ENCODE results near the gene SUPT6H.

Gene SUPT6H

DNA sequence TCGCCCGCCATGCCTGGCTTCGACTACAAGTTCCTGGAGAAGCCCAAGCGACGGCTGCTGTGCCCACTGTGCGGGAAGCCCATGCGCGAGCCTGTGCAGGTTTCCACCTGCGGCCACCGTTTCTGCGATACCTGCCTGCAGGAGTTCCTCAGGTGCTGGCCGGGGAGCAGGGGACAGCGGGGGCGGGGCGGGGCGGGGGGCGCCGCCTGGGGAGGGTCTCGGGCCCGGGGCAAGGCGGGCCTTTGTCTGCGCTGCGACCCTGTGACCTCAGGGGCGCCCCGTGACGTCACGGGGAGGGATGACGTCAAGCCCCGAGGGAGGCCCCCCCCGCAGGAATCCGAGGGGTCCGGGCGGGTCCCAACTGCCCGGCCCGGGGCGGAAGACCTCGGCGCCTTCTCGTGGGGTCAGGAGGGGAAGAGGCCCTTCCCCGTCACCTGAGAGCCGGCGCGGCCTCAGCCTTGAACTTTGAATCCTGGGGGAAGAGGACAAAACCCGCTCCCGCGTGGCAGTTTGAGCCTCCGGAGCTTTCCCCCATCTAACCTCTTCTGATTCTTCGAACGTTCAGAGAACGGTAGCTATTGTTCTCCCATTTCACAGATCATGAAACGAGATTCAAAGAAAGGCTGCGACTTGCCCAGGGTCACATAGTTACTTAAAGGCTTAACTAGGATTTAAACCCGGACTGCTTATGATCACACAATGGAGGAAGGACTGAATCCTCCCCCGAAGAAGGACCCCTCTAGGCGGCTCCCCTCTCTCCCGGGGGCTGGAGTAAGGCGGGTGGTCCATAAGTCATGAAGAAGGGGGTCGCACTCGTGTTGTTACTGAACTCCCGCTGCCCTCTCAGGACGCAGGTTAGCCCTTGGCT is 82.3 kb downstream of the SUPT6H start:
- DNase-seq: peak; percentile 52
- in situ Hi-C loops (cut with MboI; ENCODE audit: low pct_unique_long_range_greater_than_20kb, low sequenced_read_pairs): loop anchor here (25.0 kb wide), 1 partner anchor 368 kb away; no protein-coding TSS in a partner anchor

- in situ Hi-C loops (cut with MboI; ENCODE audit: low pct_unique_long_range_greater_than_20kb, low sequenced_read_pairs): loop anchor here (25.0 kb wide), 1 partner anchor 367 kb away; no protein-coding TSS in a partner anchor
- peak; percentile 58 for DNase-seq
These were observed 83.2 kb downstream of the SUPT6H start for GRCh38 chr17:28744972-28745785.

GRCh38 chr17:28745786-28746411 is 83.9 kb downstream of the SUPT6H start:
- DNase-seq: no peak
- in situ Hi-C loops (cut with MboI; ENCODE audit: low pct_unique_long_range_greater_than_20kb, low sequenced_read_pairs): loop anchor here (25.0 kb wide), 1 partner anchor 366 kb away; no protein-coding TSS in a partner anchor

DNA sequence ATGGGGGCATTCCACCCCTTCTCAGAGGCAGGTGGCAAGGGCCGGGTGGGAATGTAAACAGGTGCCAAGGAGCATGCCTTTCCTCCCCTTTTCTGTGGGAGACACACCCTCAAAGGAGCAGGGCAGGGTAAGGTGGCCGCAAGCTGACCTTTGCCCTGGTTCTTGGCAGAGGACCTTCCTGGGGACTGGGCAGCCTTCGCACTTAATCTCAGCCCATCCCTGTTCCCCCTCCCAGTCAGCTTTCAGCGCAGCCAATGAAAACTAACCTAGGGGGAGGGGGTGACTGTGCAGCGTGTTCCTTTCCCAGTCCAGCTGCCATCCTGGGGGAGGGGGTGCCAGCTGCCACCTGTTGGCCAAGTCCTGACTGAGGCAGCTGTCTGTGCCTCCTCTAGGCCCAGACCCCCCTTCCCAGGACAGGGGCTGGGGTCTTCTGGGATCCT is 84.6 kb downstream of the SUPT6H start:
- no peak for DNase-seq
- in situ Hi-C loops (cut with MboI; ENCODE audit: low pct_unique_long_range_greater_than_20kb, low sequenced_read_pairs): loop anchor here (25.0 kb wide), 1 partner anchor 366 kb away; no protein-coding TSS in a partner anchor

- in situ Hi-C loops (cut with MboI; ENCODE audit: low pct_unique_long_range_greater_than_20kb, low sequenced_read_pairs): loop anchor here (25.0 kb wide), 1 partner anchor 365 kb away; no protein-coding TSS in a partner anchor
- no peak for DNase-seq
These were observed 85.2 kb downstream of the SUPT6H start for GRCh38 chr17:28747051-28747691.

GRCh38 chr17:28747801-28748750 is 86.1 kb downstream of the SUPT6H start:
- DNase-seq: no peak
- in situ Hi-C loops (cut with MboI; ENCODE audit: low pct_unique_long_range_greater_than_20kb, low sequenced_read_pairs): loop anchor here (25.0 kb wide), 1 partner anchor 364 kb away; no protein-coding TSS in a partner anchor

GRCh38 chr17:28748852-28749515 is 87.0 kb downstream of the SUPT6H start:
- in situ Hi-C loops (cut with MboI; ENCODE audit: low pct_unique_long_range_greater_than_20kb, low sequenced_read_pairs): loop anchor here (25.0 kb wide), 1 partner anchor 363 kb away; no protein-coding TSS in a partner anchor
- DNase-seq: no peak

GRCh38 chr17:28749516-28750177 is 87.6 kb downstream of the SUPT6H start:
- DNase-seq: no peak
- in situ Hi-C loops (cut with MboI; ENCODE audit: low pct_unique_long_range_greater_than_20kb, low sequenced_read_pairs): loop anchor here (25.0 kb wide), 1 partner anchor 363 kb away; no protein-coding TSS in a partner anchor

- in situ Hi-C loops (cut with MboI; ENCODE audit: low pct_unique_long_range_greater_than_20kb, low sequenced_read_pairs): no loop called here
- DNase-seq: peak; percentile 94
These were observed 88.4 kb downstream of the SUPT6H start for GRCh38 chr17:28750178-28751047.

DNA sequence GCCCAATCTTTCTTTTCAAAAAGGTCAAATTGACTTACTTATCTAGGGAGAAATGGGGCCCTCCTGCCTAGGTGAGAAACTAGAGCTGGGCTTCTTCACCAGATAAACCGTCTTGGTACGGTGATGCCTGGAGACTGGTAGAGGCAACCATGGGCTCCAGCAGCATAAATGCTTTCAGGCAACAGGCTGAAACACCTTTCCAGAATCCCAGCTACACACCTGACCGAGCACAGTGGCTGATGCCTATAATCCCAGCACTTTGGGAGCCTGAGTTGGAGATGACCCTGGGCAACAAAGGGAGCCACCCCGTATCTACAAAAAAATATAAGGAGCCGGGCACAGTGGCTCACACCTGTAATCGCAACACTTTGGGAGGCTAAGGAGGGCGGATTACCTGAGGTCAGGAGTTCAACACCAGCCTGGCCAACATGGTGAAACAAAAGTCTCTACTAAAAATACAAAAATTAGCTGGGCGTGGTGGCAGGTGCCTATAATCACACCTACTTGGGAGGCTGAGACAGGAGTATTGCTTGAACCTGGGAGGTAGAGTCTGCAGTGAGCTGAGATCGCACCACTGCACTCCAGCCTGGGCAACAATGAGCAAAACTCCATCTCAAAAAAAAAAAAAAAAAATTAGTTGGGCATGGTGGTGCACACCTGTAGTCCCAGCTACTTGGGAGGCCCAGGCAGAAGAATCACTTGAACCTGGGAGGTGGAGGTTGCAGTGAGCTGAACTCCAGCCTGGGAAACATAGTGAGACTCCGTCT is 89.8 kb downstream of the SUPT6H start:
- no peak for DNase-seq
- in situ Hi-C loops (cut with MboI; ENCODE audit: low pct_unique_long_range_greater_than_20kb, low sequenced_read_pairs): no loop called here

All from KBM-7 (cell line).